Panc1 (cell line): Measurements from ENCODE around the gene CDV3.

Experiments
- CTCF ChIP-seq: fragments of 450-650 bp; IDR thresholded peaks from 2 replicates; pipeline ENCODE4 v1.5.1; 2017; ENCODE audit warnings: mild to moderate bottlenecking
- POLR2AphosphoS5 ChIP-seq: IDR thresholded peaks from 2 replicates; pipeline ENCODE4 v1.6.1; 2012; ENCODE audit warnings: mild to moderate bottlenecking, low read depth, low read length, moderate library complexity
- SIN3A ChIP-seq: IDR thresholded peaks from 2 replicates; pipeline ENCODE4 v1.6.1; 2012; ENCODE audit warnings: low read depth, mild to moderate bottlenecking, low read length, moderate library complexity, borderline replicate concordance; ENCODE audit not compliant: insufficient read depth
- TCF7L2 ChIP-seq: IDR thresholded peaks from 2 replicates; pipeline ENCODE4 v1.6.1; 2011; ENCODE audit warnings: mild to moderate bottlenecking, low read depth, low read length, inconsistent platforms
- TF ChIP-seq, protein P1 (sequence below), 2 experiments: IDR thresholded peaks; 2 replicates each; pipeline ENCODE4 v1.6.1; 2011 to 2012; ENCODE audit warnings: low read depth in 2 of 2, control low read depth in 1 of 2, low read length in 1 of 2, mild to moderate bottlenecking in 1 of 2, moderate library complexity in 1 of 2; ENCODE audit not compliant: insufficient read depth in 1 of 2

- TF ChIP-seq POLR2AphosphoS5 (no peak), CTCF (no peak; the same call in 1 of the 2 replicates), SIN3A (peak; percentile 80; the same call in 1 of the 2 replicates), TCF7L2 (no peak)
- TF ChIP-seq, protein P1, sequence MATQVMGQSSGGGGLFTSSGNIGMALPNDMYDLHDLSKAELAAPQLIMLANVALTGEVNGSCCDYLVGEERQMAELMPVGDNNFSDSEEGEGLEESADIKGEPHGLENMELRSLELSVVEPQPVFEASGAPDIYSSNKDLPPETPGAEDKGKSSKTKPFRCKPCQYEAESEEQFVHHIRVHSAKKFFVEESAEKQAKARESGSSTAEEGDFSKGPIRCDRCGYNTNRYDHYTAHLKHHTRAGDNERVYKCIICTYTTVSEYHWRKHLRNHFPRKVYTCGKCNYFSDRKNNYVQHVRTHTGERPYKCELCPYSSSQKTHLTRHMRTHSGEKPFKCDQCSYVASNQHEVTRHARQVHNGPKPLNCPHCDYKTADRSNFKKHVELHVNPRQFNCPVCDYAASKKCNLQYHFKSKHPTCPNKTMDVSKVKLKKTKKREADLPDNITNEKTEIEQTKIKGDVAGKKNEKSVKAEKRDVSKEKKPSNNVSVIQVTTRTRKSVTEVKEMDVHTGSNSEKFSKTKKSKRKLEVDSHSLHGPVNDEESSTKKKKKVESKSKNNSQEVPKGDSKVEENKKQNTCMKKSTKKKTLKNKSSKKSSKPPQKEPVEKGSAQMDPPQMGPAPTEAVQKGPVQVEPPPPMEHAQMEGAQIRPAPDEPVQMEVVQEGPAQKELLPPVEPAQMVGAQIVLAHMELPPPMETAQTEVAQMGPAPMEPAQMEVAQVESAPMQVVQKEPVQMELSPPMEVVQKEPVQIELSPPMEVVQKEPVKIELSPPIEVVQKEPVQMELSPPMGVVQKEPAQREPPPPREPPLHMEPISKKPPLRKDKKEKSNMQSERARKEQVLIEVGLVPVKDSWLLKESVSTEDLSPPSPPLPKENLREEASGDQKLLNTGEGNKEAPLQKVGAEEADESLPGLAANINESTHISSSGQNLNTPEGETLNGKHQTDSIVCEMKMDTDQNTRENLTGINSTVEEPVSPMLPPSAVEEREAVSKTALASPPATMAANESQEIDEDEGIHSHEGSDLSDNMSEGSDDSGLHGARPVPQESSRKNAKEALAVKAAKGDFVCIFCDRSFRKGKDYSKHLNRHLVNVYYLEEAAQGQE (IDR thresholded peaks at IDR 0.05; ENCODE audit: insufficient read depth in 1 of 2, low read depth in 2 of 2, low read length in 1 of 2), result no peak
Observed at GRCh38 chr3:133574260-133574881, 885 bp downstream of the CDV3 start.
